ENCODE data around the gene THBD.

GRCh38 chr20:23072892-23073586 is 23.6 kb upstream of the THBD start:
- TF ChIP-seq CTCF (IDR thresholded peaks at IDR 0.05; ENCODE audit: insufficient read depth, low read depth, low read length) (no peak), EZH2 (IDR thresholded peaks at IDR 0.05; ENCODE audit: insufficient read depth, low read length) (no peak)
